GM21528 (cell line): ENCODE results near the gene KIF5C.

Experiments used
- ATAC-seq: cut with Tn5 transposase; IDR thresholded peaks from one replicate; pipeline ENCODE4 v1.9.1; 2021; ENCODE audit warnings: mild to moderate bottlenecking, moderate library complexity; ENCODE audit not compliant: unreplicated experiment, low FRiP score

The KIF5C gene

GRCh38 chr2:148922776-148923475 lies 47.9 kb downstream of the KIF5C start:
- ATAC-seq = no peak

DNA sequence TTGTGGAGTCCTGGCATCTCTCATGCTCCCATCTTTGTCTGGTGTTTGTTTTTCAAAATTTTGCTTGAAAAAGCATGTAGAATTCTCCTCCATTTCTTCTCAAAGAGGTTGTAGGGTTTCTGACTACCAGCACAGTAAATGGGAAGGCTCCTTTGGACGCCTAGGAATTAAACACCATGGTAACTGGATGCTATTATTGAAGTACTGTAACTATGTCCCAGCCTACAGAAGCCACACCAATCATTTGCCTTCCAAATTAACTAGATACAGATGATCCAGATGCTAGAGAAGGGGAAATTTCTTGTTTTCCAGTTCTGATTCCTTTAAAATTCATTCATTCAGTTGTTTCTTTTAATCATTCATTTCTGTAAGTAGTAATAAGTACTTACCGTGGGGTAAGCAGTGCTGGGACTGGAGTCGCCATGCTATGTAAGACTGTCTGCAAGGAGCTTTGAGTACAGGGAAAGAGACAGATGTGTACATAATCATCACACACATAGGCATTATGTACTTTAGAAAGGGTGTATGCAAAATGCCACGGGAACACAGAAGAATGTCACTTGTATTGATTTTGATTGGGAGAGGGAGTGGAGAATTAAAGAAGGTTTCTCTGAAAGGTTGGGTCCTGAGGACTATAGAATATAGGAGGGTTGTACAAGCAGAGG lies 49.6 kb downstream of the KIF5C start:
- no peak for ATAC-seq

DNA sequence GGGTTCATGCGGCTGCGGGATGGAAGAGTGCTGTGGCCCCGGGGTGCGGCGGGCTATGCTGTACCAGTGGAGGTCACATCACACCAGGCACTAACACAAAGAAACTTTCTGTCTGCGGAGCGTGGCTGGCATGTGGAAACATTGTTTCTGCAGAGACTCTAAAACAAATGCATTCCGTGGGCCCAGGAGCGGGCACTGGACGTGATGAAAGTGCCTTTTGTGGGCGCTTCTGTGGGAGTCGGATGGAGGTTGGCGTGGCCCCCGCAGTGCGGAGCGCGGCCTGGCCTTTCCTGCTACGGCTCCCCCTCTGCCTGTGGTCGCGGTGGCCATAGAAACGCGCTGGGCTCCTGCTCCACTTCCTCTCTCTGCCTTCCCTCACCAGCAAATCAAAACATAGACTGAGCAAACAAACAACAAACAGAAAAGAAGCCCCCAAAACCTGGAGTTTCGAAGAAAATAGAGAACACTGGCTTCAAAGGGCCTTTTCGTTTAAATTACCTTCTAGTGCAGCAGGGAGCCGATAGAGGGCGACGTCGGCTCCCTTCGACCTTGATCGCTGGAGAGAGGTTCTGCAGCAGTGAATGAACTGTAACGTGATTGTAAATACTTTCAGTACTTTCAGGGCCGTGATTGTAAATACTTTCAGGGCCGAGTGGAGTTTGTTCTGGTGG lies 51.4 kb downstream of the KIF5C start:
- peak; percentile 83 for ATAC-seq

- peak; percentile 79 for ATAC-seq
Measured at GRCh38 chr2:148926981-148927401, 52.0 kb downstream of the KIF5C start.

GRCh38 chr2:148928395-148928794 lies 53.4 kb downstream of the KIF5C start:
- no peak for ATAC-seq

DNA sequence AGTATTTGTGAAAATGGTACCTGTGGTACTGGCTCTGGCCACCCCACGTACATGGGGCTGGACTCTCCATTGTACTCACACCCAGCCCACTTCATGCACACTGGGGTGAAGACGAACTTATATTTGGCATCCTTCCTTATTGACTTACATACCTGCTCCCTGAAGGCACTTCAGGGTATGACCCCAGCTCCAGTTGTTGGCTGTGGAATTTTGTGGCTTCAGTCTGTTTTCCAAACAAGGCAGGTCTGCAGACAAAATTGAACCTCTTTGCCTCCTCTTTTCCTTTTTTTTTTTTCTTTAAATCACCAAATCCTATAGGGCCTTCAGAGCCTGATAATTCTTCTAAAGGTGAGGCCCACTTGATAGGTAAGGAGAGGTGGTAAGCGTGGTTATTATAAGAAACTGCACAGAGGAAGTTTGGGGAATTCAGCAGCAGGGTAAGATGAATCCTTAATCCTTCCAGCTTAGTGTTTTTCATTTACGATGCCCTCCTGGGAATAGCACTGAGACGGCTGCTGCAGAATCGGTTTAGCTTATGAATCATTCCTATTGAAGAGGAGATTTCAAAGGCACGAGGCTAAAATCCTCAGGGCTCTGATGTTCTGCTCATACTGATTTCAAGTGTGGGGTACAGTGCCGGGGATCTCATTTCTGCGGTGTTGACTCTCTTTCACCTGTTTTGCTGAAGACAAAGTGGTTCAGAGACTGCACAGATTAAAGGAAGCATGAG lies 55.2 kb downstream of the KIF5C start:
- no peak for ATAC-seq

DNA sequence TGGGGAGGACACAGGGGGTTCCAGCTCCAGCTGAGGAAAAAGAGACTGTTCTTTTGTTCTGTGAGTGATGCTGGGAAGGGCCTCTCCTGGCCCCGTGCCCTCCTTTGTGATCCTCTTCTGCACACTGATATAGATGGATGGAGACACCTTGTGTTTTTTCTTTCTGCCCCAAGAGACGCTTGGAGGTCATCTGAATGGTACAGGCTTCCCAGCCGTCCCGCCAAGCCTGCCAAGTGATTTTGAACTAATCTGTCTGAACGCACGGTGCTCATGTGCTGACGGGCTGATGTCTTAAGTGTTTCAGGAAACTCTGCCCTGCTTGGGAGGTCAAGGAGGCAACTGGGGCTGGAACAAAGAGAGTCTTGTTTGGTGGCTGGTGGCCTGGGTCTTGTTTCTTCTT lies 57.5 kb downstream of the KIF5C start:
- ATAC-seq = no peak

GRCh38 chr2:148933456-148933855 lies 58.4 kb downstream of the KIF5C start:
- no peak for ATAC-seq

DNA sequence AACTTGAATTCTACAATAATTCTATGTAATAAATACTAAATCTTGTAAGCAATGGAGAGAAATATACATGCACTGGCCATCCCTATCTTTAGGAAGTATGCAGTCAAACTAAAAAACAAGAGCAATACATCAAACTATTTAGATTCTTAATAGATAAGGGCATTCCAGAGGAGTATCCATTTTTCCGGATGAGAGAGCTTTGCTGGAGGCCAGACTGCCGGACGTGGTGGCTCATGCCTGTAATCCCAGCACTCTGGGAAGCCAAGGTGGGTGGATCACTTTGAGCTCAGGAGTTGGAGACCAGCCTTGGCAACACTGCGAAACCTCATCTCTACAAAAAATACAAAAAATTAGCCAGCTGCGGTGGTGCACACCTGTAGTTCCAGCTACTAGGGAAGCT lies 60.8 kb downstream of the KIF5C start:
- no peak for ATAC-seq

- ATAC-seq = no peak
Measured at GRCh38 chr2:148936857-148937450, 61.9 kb downstream of the KIF5C start.

- no peak for ATAC-seq
Measured at GRCh38 chr2:148939271-148939670, 64.2 kb downstream of the KIF5C start.

- no peak for ATAC-seq
Measured at GRCh38 chr2:148943097-148943496, 68.1 kb downstream of the KIF5C start.

GRCh38 chr2:148944536-148944935 lies 69.5 kb downstream of the KIF5C start:
- ATAC-seq = no peak

- no peak for ATAC-seq
Measured at GRCh38 chr2:148947299-148947698, 72.3 kb downstream of the KIF5C start.

DNA sequence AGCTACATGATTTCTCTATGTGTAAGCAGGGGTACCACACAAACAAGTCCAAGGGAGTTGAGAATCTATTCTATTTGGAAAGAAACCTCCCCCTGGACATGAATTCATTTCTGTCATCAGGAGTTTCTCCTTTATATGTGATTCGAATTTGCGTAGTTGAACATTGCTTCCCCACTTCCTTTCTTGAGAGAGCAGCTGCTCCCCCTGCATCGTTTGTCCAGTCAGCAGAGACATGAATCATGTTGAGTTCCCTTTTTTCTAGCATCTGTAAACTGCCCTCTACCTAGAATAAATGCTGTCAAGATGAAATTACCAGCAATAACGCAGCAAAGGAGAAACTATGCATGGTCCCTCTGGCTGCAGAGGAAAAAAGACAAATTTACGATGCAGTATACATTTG lies 73.8 kb downstream of the KIF5C start:
- no peak for ATAC-seq

- no peak for ATAC-seq
Measured at GRCh38 chr2:148949348-148949747, 74.3 kb downstream of the KIF5C start.

- no peak for ATAC-seq
Measured at GRCh38 chr2:148952621-148953020, 77.6 kb downstream of the KIF5C start.

GRCh38 chr2:148953426-148953825 lies 78.4 kb downstream of the KIF5C start:
- ATAC-seq = no peak

GRCh38 chr2:148954536-148954935 lies 79.5 kb downstream of the KIF5C start:
- no peak for ATAC-seq

DNA sequence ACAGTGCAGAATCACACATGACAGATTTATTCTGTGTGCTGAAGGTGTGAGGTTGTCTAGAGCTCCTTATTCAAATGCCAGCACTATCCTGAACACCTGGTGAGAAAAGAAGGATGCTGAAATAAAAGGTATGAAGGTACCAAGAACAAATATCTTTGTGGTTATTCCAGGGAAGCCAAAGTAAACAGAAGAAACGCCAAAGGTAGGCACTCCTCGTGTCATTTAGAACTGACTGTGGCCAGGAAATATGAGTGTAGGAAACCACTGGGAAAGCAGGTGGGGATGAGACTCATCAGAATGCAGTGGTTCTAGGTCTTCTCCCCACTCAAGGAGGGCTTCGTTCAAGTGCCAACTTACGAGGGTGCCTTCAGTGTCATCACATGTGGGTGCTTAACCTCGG lies 80.8 kb downstream of the KIF5C start:
- no peak for ATAC-seq

GRCh38 chr2:148957023-148957422 lies 82.0 kb downstream of the KIF5C start:
- ATAC-seq = no peak
